ENCODE data around the gene CENPT. TPM values are rescaled to one million over a fixed set of nuclear protein-coding genes. Genes with fewer than 3 reads are reported as not detected.

CENPT gene
- total and polyA plus RNA-seq, 10 of the 15 experiments (the other 5 are each of a cell fraction or from before 2014, with no cell fraction given), result 1.1 to 45.7 (median 24.5) TPM

- no peak for TF ChIP-seq PRDM15 (CRISPR knock-in tag; IDR thresholded peaks at IDR 0.05)
- TF ChIP-seq PBX3 (IDR thresholded peaks at IDR 0.05; ENCODE audit: insufficient replicate concordance, low read depth, low read length), result no peak
- TF ChIP-seq NR2C2 (IDR thresholded peaks at IDR 0.05; ENCODE audit: borderline replicate concordance, control insufficient read depth, insufficient read length, low read depth), result no peak
- no peak for TF ChIP-seq NFYB (IDR thresholded peaks at IDR 0.05; ENCODE audit: insufficient read depth, low read depth, low read length)
These were observed 23.8 kb upstream of the CENPT start (continued) for GRCh38 chr16:67871256-67871655.

GRCh38 chr16:67869653-67870052 lies 22.2 kb upstream of the CENPT start:
- FAIRE-seq, result no peak
- ChIA-PET POLR2A (interaction anchor here (0.6 to 2.0 kb wide), 2 partner anchors 99 to 222 kb away, joined by 4 read pairs; partner anchors contain the start of gene SLC12A4), CTCF (interaction anchor here (1.1 to 1.3 kb wide), 2 partner anchors 9 to 53 kb away, joined by 3 to 4 read pairs; no protein-coding TSS in a partner anchor), SMC1A (ENCODE audit: uncharacterized antibody, unreplicated experiment) (interaction anchor here (1.0 kb wide), 1 partner anchor 63 kb away, joined by 3 read pairs; no protein-coding TSS in a partner anchor), RAD21 (ENCODE audit: unreplicated experiment) (no interaction called here)
- TF ChIP-seq PBX3 (IDR thresholded peaks at IDR 0.05; ENCODE audit: insufficient replicate concordance, low read depth, low read length), result no peak
- TF ChIP-seq STAT1 (conservative IDR thresholded peaks at IDR 0.05), result no peak
- no peak for TF ChIP-seq RB1 (IDR thresholded peaks at IDR 0.05; ENCODE audit: borderline replicate concordance)
- no peak for TF ChIP-seq POLR2AphosphoS2 (IDR thresholded peaks at IDR 0.05; ENCODE audit: low read depth, low read length)
- TF ChIP-seq IKZF1 (conservative IDR thresholded peaks at IDR 0.05), result no peak
- no peak for TF ChIP-seq ZNF384 (IDR thresholded peaks at IDR 0.05; ENCODE audit: borderline replicate concordance, low read depth, low read length)
- TF ChIP-seq CHD1 (IDR thresholded peaks at IDR 0.05; ENCODE audit: low read depth, low read length), result no peak
- intact Hi-C loops (cut with micrococcal nuclease; ENCODE audit: unreplicated experiment), result no loop called here
- Histone ChIP-seq H3K36me3 (ENCODE audit: control insufficient read depth in 2 of 2, insufficient read depth in 2 of 2, low read length in 1 of 2) (peaks cover 16 to 29% of the 10 kb centered on the region in 2 experiments), H3K27me3 (replicated peaks in 1 of 2; ENCODE audit: control insufficient read depth in 2 of 2, insufficient read depth in 2 of 2, low read length in 1 of 2) (no peaks in the 10 kb centered on the region), H3K9me3 (replicated peaks; ENCODE audit: control insufficient read depth, insufficient read depth, low read length) (no peaks in the 10 kb centered on the region), H2AFZ (ENCODE audit: control insufficient read depth, low read depth, low read length) (no peak overlapping the region), H4K20me1 (ENCODE audit: control insufficient read depth, insufficient read depth) (peaks cover 4% of the 10 kb centered on the region; the same call in 1 of the 2 replicates), H3K4me2 (ENCODE audit: control insufficient read depth, insufficient read depth) (no peak overlapping the region), H3K27ac (ENCODE audit: control insufficient read depth, insufficient read depth) (no peak overlapping the region), H3K79me2 (ENCODE audit: control insufficient read depth, insufficient read depth, low read length) (peaks cover 18% of the 10 kb centered on the region), H3K4me3 (no peak overlapping the region), H3K4me1 (ENCODE audit: control insufficient read depth, insufficient read depth, low read length) (peaks cover 7% of the 10 kb centered on the region), H3K9ac (ENCODE audit: control insufficient read depth, insufficient read depth, low read length) (no peak overlapping the region)
- in situ Hi-C loops (cut with MboI), result no loop called here
- BruUV-seq (replicated peaks), result no TSS peak
- 88% methylated on average over 7 of the region's 7 CpGs for WGBS (ENCODE audit: insufficient coverage, insufficient replicate concordance, low lambda C conversion rate, missing lambda C conversion rate)
- DNase-seq (ENCODE audit: low read depth, low spot score), result no peak
- no peak for ATAC-seq

All from GM12878 (cell line).